Stimulated activated CD4-positive, alpha-beta T cell treated with anti-CD3 and anti-CD28 coated beads, Interleukin-1b, Interleukin-23, amount 100 ng/mL, for 24 hours (primary cell): ENCODE results near the gene EYA4.

Source experiments
- DNase-seq, 4 experiments: peaks; one replicate each; pipeline ENCODE4 v3.0.0-alpha.2; 2020; ENCODE audit warnings: low read depth in 4 of 4, low spot score in 1 of 4

The EYA4 gene

DNA sequence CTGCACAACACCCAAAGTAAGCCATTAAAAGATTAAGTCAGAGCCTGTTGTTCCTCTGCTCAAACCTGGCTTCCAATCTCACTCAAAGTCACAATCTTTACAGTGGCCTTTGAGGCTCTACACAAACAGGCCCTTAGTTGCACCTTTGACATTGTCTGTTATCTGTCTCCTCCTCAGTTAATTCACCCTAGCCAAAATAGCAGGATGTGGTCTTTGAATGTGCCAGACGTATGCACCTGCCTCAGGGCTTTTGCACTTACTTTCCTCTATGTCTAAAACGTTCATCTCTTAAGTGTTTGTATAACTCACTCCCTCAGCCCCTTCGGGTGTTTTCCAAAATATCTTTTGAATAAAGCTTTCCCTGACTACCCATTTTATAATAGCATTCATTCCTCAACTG is 107.7 kb downstream of the EYA4 start:
- no peak for DNase-seq

DNA sequence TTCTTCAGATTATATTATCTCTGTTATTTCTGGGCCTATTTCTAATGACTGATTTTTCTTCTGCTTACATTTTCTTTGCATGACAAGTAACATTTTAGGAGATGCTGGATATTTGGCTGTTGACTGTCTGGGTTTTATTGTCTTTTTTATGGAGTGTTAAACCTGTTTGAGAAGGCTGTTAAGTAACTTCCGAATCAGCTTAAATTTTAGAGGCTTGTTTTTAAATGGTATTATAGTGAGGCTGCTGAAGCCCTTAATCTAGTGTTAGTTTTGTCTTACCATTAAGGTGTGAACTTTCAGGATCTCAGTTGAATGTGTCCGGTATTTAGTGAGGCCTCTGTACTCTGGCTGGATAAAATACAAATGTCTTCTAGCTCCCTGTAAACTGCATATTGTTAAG is 109.8 kb downstream of the EYA4 start:
- no peak for DNase-seq

DNA sequence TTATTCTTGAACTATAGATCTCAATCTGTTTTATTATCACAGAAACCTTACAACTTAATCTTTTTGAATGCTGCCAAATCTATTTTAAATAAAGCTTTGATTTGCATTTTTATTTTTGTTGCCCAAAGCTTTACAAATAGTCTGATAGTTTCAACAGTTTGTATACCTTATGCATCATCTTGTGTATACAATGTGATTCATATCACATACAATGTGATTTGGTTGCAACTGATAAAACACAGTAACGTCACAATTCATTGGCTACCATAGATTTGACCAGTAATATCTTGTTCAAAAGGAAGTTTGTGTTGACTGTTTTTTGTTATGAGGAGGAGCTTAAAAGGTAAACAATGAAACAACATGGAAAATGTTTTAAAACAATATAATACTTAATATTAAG is 110.9 kb downstream of the EYA4 start:
- no peak for DNase-seq

DNA sequence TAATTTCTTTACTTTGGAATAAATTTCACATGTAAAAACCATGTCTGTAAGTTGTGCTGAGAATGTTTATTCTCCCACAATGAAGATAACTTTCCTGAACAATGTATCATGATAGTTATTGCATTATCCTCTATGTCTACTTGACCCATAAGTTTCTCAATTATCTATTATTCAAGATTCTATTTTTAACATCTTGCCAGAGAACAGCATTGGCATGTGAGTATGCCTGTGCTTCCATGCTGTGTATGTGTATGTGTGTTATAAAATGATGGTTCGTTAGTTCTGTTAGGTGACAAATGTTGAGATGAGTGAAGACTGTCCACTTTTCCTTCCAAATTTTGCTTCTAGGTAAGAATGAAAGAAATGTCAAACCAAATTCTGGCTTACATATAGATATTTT is 111.9 kb downstream of the EYA4 start:
- DNase-seq, result no peak

DNA sequence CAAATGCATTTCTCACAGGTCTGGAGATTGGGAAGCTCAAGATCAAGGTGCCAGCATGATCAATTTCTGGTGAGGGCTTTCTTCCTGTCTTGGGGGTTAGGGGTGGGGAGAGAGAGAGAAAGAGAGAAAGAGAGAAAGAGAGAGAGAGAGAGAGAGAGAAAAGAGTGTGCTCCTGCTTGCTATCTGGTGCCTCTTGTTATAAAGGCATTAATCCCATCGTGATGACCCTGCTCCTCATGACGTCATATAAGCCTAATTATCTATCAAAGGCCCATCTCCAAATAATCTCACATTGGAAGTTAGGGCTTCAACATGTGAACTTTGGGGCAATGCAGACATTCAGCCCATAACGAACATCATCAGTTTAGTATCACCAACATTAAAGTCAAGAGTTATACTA is 114.8 kb downstream of the EYA4 start:
- no peak for DNase-seq

DNA sequence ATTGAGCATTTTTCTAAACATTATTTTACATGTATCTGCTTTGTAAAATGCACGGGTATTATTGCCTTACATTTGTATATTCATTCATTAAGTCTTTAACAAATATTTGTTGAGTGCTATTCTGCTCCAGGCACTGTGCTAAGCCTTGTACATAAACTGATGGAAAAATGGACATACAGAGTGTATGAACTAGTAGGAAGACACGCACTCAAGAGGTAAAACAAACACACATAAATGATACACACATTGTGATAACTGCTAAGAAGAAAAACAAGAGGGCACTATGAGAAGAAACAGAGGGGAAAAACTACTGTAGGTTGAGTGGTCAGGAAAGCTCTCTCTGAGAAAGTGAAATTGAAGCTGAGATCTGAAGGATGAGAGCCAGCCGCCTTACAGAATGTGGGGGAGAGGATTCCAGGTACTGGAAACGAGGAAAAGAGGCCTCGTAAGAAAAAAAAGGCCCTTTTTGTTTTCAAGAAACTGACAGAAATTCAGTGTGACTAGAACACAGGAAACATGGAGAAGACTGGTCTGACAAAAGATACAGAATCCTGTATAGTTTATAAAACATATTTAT is 117.5 kb downstream of the EYA4 start:
- DNase-seq, result no peak

DNA sequence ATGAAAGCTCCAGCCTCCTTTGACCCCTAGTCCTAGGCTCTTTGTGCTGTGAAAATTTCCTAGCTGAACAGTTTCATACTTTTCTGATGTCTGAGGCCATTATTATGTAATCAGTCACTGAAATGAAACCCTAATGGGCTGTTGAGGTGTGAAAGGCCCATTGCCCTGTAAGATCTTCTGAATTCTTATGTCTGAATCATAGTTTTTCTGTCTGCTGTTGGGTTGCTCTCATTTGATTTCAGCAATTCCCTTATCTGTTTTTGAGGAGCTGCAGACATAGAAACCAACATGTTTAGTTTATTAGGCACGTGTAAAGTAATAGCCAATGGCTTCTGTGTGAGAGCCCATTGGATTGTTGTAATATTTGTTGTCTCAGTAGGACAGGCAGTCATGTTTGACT is 118.1 kb downstream of the EYA4 start:
- no peak for DNase-seq

DNA sequence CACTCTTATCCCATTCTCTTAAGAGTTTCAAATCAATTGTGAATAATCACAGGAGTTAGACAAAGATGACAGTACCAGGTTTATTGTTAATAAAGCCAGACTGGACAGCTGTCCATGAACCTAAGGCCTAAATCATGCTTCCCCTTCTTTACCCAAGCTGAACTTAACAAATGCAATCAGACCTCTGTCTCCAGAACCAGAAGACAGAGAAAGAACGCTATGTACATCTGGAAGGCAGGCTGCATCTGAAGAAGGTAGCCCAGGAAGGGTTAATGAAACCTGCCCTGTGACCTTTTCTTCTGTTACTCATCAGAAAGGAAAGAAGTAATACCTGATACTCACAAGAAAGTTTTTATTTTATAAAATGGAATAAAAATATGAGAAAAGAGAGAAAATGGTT is 118.6 kb downstream of the EYA4 start:
- DNase-seq, result no peak

DNA sequence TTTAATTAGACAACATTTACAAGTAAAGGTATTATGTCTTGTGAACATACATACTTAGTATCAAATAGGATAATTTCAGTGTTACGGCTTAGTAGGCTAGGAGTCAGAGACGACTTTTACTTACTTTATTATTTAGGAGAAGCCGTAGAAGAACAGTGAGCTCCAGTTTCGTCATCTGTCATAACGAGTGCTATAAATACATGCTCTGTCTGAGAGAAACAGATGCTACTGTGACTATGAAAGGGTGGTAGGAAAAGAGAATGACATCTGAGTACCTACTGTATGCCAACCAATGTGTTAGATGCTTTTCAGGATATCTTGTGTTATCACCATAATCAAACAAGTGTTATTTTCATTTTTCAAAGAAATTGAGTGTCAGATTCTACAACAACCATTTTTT is 119.0 kb downstream of the EYA4 start:
- no peak for DNase-seq

DNA sequence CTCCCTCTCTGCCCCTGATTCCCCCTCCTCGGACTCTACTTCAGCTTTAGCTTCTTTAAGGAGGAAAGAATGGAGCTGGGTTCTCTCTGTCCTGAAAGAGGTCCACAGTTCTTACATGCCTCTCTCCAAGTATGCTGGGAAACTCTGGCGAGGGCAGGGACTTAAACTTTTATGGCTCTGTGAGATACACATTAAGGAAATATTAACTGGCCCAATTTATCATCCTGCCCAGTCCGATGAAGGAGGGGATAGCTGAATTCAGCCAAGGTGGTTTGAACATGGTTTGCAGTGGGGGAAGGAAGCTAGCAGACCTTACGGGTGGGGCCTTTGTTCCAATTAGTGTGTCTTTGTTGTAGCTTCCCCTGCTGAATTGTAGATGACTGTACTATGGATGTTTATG is 121.7 kb downstream of the EYA4 start:
- DNase-seq, result no peak

DNA sequence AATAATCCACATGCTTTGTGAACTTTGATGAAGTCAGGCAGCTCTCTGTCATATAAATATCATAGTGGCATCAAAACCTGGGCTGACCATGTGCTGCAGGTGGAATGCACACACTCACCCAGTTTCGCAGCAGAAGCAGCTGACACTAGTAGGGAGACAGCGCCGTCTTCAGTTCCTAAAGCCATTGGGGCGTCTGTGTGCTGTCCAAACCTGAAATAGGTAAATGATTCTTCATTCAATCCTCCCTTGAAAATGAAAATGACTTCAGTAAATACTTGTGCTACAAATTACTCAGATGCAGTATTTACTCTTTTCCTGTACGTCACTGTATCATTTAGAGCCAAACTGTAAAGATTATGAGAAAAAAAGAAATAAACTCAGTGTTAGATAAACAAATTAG is 127.5 kb downstream of the EYA4 start:
- no peak for DNase-seq

DNA sequence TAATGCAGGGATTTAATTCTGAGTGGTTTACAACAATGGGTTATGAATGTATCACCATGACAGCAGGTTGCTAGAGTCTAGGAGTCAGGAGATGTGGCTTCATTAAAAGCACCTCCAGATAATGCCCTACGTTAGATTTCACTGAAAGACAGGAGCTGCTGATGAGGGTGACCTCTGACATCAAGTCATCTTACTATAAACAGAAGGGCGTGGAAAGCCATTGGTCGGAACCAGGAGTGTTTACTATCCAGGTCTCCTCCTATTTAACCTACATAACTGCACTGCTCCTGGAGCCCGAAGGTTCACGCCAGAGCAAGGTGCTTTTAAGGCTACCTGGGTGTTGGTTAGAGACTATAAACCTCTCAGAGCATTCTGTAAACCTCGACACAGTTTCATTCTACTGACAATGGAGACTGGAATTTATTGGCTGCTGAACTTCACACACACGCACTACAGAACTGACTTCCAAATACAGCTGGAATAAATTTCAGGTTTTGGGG is 128.7 kb downstream of the EYA4 start:
- DNase-seq, result no peak

DNA sequence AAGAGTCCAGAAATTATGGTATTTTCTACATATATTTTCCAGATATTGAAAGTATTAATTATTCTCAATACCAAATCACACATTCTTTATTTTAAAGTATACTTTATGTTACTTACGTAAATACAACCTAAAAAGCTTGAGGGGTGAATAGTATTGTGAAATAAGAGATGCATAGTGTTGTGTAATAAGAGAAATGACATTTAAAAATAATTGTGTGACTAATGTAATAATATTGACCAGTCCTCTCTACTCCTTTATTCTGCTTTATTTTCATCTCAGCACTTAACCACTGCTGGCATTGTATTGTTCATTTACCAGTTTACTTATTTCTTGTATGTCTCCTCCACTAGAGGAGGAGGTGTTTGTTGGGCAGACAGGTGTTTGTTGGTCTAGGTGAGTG is 135.6 kb downstream of the EYA4 start:
- DNase-seq, result no peak

DNA sequence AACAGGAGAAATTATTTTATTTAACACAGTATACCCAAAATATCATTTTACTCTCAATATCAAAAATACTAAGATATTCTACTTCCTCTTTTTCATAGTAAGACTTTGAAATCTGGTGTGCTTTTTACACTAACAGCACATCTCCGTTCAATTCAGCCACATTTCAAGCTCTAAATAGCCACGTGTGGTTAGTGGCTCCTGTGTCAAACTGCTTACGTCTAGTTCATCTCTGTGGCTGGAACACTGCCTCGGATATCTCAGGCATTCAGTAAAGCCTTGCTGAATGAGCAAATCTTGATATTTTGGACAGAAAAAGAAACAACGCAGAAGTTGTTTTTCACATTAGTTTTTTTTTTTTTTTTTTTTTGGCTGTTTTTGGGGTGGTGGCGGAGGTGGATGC is 136.1 kb downstream of the EYA4 start:
- DNase-seq, result no peak

DNA sequence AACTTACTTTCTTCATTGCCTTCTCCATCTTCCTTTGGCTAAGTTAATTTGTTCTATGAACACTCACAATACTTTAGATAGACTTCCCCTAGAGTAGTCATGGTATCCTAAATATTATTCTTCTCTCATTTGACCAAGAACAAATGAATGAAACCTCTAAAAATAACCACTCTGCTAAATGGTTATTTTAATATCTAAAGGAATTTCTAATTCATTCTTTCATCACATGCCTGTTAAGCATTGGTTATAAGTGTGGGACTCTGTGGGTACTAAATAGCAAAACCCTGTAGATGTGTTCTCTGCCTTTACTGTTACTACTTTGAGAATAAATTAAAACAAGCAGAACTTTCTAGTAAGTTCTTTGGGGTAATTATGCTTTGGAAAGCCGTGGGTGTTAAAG is 138.9 kb downstream of the EYA4 start:
- no peak for DNase-seq

DNA sequence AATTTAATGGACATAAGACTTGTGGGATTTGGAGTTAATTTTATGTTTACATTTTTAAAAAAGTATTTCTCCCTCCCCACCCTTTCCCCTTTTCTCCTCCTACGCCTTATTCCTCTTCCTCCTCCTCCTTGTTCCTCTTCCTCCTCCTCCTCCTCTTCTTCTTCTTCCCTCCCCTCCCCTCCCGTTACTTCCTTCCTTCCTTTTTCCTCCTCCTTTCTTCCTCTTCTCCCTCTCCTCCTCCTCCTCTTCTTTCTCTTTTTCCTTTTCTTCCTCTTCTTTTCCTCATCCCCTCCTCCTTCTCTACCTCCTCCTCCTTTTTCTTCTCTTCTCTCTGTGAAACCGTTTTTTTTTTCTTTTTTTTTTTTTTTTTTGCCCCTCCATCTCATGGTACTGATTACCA is 139.6 kb downstream of the EYA4 start:
- DNase-seq, result no peak

DNA sequence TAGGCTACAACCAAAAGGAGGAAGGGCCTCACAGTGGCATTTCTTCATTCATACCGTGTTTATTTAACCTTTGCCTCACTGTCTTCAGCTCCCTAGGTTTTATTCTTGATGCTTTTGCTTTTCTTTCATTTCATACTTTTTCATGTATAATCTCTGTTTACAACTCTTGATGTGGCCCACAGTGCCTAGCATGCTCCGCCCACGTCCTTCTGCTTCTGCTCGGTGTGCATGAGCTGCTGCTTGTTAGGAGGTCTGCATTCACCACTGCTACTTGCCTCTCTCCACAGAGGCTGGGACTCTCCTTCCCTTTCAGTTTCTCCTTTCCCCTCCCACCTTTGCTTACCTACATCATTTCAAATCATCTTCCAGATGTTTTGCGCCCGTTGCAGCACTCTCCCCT is 147.6 kb downstream of the EYA4 start:
- DNase-seq, result no peak

DNA sequence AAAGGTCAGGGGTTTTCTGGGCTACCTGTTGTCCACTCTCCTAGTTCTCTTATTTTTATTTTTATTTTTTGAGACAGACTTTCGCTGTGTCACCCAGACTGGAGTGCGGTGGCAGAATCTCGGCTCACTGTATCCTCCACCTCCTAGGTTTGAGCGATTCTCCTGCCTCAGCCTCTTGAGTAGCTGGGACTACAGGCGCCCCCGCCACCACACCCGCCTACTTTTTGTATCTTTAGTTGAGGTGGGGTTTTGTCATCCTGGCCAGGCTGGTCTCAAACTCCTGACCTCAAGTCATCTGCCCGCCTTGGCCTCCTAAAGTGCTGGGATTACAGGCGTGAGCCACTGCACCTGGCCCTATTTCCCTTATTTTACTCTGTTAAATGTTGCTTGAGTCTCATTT is 149.0 kb downstream of the EYA4 start:
- DNase-seq, result no peak

DNA sequence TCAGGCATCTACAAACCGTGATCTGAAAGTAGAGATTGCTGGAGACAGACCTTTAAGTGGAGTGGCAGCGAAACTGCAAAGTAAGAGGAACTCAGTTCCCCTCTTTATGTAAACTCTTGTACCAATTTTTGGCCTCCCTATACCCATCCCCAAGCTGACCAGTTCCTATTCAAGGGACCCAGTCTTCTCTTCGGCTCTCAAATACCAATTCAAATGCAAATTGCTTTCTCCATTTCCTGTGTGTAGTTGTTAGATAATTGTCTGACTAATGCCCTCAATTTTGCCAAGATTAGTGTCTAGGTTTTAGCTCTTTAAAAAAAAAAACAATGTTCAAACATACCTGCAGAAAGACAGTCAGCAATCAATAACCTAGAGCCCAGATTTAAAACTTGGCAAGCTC is 150.9 kb downstream of the EYA4 start:
- no peak for DNase-seq

DNA sequence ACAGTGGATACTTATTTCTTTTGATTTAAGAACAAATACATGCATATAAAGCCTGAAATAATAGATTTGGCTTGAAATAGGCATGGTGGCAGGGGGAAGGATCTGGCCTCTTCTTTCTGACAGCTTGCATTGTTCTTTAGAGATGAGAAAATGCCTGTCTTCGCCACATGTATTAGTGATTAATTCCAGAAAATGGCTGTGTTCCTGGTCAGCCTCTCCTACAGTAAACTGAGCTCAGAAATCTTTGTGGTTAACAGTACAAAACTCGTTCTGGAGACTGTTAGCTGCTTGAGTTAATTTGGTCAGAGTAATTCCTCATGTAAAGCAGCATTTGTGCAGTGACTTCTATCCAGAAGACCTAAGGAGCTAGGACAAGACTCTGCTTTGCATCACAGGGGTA is 151.5 kb downstream of the EYA4 start:
- no peak for DNase-seq

DNA sequence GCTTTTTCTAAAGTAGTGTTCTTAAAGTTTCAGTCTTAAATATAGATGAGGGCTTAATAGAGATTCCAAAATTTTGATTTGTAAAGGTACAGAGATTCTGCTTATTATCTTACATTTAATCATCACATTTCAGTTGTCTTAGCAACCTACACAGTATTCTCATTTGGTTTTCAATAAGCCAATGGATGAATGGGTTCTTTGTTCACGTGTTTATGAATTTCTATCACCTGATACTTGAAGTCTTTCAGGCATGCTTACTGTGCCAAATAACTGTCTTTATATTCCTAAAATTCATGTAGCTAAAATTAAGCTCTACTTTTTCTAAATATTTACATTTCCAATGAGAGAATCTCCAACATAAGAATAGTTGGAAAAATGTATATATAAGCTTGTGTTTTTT is 152.7 kb downstream of the EYA4 start:
- no peak for DNase-seq

DNA sequence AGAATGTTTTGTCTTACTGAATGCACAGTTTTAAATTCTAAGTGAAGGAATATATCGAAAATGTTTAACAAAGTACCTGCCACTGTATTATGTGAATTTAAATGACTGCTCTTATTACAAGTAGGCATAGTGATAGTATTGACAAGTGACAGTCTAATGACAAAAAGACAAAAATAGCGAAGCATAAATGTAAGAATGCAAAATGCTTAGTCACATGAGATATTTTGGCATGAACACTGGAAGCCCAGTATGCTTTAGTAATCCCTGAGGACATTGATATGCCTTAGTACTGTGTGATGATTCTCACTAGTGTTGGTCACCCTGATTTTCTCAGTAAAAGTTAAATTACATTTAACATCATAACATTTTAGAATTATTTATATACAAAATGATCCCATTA is 153.5 kb downstream of the EYA4 start:
- DNase-seq, result no peak

DNA sequence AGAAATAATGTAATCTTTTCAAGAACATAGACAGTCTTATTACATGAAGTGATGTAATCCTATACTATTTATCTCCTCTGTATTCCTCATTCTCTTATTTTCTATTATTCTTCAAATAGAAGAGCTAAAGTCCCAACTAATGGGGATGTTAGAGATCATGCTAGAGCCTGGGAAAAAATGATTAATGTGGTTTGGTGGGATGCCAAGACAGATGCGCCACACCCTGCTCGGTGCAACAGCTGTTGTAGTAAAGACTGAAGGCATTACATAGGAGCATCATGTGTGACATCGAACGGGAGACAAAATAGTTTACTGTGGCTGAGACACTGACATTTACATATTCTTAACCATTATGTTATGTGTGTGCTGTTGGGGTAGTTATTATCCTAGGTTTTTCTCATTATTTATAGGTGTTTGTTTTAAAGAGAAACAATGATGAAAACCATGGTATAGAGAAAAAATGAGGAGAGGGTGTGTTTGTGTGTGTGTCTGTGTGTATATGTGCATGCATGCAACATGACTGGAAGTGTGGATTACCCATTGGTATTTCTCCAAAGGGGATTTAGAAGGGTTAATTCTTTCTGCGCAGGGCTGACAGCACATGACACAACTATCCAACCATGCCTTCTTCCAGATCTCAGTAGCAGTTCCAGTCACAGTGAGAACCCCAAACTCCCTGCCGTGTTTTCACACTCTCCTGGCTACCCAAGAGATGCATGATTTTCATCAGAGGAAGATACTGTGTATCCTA is 155.3 kb downstream of the EYA4 start:
- no peak for DNase-seq
